ENCODE measurements around the gene DEGS2.

DNA sequence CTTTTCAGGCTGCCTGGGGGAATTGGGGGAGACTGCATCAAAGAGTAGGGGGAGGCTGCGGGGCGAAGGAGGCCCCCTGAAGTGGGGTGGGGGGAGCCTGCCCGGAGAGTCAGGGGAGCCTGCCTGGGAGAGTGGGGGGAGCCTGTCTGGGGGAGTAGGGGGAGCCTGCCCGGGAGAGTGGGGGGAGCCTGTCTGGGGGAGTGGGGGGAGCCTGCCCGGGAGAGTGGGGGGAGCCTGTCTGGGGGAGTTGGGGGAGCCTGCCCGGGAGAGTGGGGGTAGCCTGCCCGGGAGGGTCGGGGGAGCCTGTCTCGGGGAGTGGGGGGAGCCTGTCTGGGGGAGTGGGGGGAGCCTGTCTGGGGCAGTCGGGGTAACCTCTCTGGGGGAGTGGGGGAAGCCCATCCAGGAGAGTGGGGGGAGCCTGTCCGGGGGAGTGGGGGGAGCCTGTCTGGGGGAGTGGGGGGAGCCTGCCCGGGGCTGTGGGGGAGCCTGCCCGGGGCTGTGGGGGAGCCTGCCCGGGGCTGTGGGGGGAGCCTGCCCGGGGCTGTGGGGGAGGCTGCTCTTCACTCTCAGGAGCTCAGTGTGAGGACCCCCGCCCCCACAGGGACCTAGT, 6.5 kb upstream of the DEGS2 start:
- TF ChIP-seq, protein P1, sequence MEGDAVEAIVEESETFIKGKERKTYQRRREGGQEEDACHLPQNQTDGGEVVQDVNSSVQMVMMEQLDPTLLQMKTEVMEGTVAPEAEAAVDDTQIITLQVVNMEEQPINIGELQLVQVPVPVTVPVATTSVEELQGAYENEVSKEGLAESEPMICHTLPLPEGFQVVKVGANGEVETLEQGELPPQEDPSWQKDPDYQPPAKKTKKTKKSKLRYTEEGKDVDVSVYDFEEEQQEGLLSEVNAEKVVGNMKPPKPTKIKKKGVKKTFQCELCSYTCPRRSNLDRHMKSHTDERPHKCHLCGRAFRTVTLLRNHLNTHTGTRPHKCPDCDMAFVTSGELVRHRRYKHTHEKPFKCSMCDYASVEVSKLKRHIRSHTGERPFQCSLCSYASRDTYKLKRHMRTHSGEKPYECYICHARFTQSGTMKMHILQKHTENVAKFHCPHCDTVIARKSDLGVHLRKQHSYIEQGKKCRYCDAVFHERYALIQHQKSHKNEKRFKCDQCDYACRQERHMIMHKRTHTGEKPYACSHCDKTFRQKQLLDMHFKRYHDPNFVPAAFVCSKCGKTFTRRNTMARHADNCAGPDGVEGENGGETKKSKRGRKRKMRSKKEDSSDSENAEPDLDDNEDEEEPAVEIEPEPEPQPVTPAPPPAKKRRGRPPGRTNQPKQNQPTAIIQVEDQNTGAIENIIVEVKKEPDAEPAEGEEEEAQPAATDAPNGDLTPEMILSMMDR (conservative IDR thresholded peaks at IDR 0.05) = no peak
- no peak for TF ChIP-seq ZFX (IDR thresholded peaks at IDR 0.05)
